A549 (cell line): ENCODE measurements around the gene FGFR1OP2.

Source experiments
- CTCF ChIP-seq: fragments of >200 bp; sonication (Bioruptor Twin); formaldehyde crosslinking; IDR thresholded peaks from 3 replicates; pipeline ENCODE4 v1.5.1; 2016
- POLR2A ChIP-seq: IDR thresholded peaks from 2 replicates; pipeline ENCODE4 v1.6.1; 2012; ENCODE audit warnings: mild to moderate bottlenecking, low read length

GRCh38 chr12:27001663-27002062, 63.4 kb downstream of the FGFR1OP2 start:
- TF ChIP-seq POLR2A, result no peak
- no peak for TF ChIP-seq CTCF
